Fibroblast of skin of left quadriceps (primary cell): ENCODE results near the gene EIF4E1B.
"Not testable (repeated sequence)": the region's sequence is repeated elsewhere in the genome, so short reads cannot be mapped to it uniquely, and the experiment has no call there.

Source experiments
- DNase-seq, 2 experiments: peaks; one replicate each; pipeline ENCODE4 v3.0.0-alpha.2; 2013; ENCODE audit warnings: low read depth in 2 of 2

Gene EIF4E1B

GRCh38 chr5:176629853-176630680 is at the start of gene EIF4E1B, which contains the start of gene SNCB:
Gene EIF4E1B (plus strand): TSS chr5:176630675. CDS start chr5:176642788, 12,113 bp downstream.
Gene SNCB (minus strand): TSS chr5:176630534. CDS start chr5:176629654, 880 bp downstream.
- DNase-seq, result no peak

GRCh38 chr5:176581361-176581760 is 49.1 kb upstream of the EIF4E1B start:
- no peak for DNase-seq

- no peak for DNase-seq
Measured at GRCh38 chr5:176583076-176583475, 47.4 kb upstream of the EIF4E1B start.

GRCh38 chr5:176587398-176587797 is 43.1 kb upstream of the EIF4E1B start:
- DNase-seq, result no peak

GRCh38 chr5:176588297-176588696 is 42.2 kb upstream of the EIF4E1B start:
- no peak for DNase-seq

- DNase-seq, result no peak
Measured at GRCh38 chr5:176589039-176589769, 41.3 kb upstream of the EIF4E1B start.

GRCh38 chr5:176590035-176590717 is 40.3 kb upstream of the EIF4E1B start:
- no peak for DNase-seq

GRCh38 chr5:176591667-176592066 is 38.8 kb upstream of the EIF4E1B start:
- DNase-seq, result not testable (repeated sequence)

GRCh38 chr5:176592573-176592972 is 37.9 kb upstream of the EIF4E1B start:
- DNase-seq, result no peak

GRCh38 chr5:176593273-176593869 is 37.1 kb upstream of the EIF4E1B start:
- DNase-seq, result no peak

GRCh38 chr5:176594554-176594953 is 35.9 kb upstream of the EIF4E1B start:
- no peak for DNase-seq

- DNase-seq, result no peak
Measured at GRCh38 chr5:176595386-176595943, 35.0 kb upstream of the EIF4E1B start.

GRCh38 chr5:176596069-176596644 is 34.3 kb upstream of the EIF4E1B start:
- DNase-seq, result no peak

GRCh38 chr5:176596689-176597416 is 33.6 kb upstream of the EIF4E1B start:
- no peak for DNase-seq

- no peak for DNase-seq
Measured at GRCh38 chr5:176597417-176598389, 32.8 kb upstream of the EIF4E1B start.

GRCh38 chr5:176599749-176600430 is 30.6 kb upstream of the EIF4E1B start:
- not testable (repeated sequence) for DNase-seq

- DNase-seq, result no peak
Measured at GRCh38 chr5:176601901-176602482, 28.5 kb upstream of the EIF4E1B start.

GRCh38 chr5:176603091-176603490 is 27.4 kb upstream of the EIF4E1B start:
- no peak for DNase-seq
